ENCODE measurements around the gene FRG2C.
"Not testable (repeated sequence)": the region's sequence is repeated elsewhere in the genome, so short reads cannot be mapped to it uniquely, and the experiment has no call there.

Gene FRG2C

GRCh38 chr3:75664028-75664427 is at the start of gene FRG2C:
TSS of gene FRG2C (plus strand) at chr3:75664328. CDS start at chr3:75664380, 52 bp downstream.
- not testable (repeated sequence) for DNase-seq (ENCODE audit: low spot score)

- DNase-seq (ENCODE audit: low spot score), result not testable (repeated sequence)
These were observed 45.3 kb upstream of the FRG2C start for GRCh38 chr3:75618666-75619305.

GRCh38 chr3:75619481-75620031 is 44.6 kb upstream of the FRG2C start:
- DNase-seq (ENCODE audit: low spot score), result not testable (repeated sequence)

- DNase-seq (ENCODE audit: low spot score), result not testable (repeated sequence)
These were observed 42.4 kb upstream of the FRG2C start for GRCh38 chr3:75621772-75622171.

- not testable (repeated sequence) for DNase-seq (ENCODE audit: low spot score)
These were observed 40.5 kb upstream of the FRG2C start for GRCh38 chr3:75623656-75624055.

GRCh38 chr3:75630887-75631535 is 33.1 kb upstream of the FRG2C start:
- not testable (repeated sequence) for DNase-seq (ENCODE audit: low spot score)

GRCh38 chr3:75631541-75631940 is 32.6 kb upstream of the FRG2C start:
- no peak for DNase-seq (ENCODE audit: low spot score)

- not testable (repeated sequence) for DNase-seq (ENCODE audit: low spot score)
These were observed 25.2 kb upstream of the FRG2C start for GRCh38 chr3:75638947-75639346.

GRCh38 chr3:75641107-75641517 is 23.0 kb upstream of the FRG2C start:
- DNase-seq (ENCODE audit: low spot score), result peak; percentile 55

- DNase-seq (ENCODE audit: low spot score), result not testable (repeated sequence)
These were observed 20.9 kb upstream of the FRG2C start for GRCh38 chr3:75643031-75643800.

GRCh38 chr3:75645548-75645947 is 18.6 kb upstream of the FRG2C start:
- DNase-seq (ENCODE audit: low spot score), result not testable (repeated sequence)

GRCh38 chr3:75650191-75650590 is 13.9 kb upstream of the FRG2C start:
- DNase-seq (ENCODE audit: low spot score), result no peak

- not testable (repeated sequence) for DNase-seq (ENCODE audit: low spot score)
These were observed 8.8 kb upstream of the FRG2C start for GRCh38 chr3:75655101-75655904.

- DNase-seq (ENCODE audit: low spot score), result not testable (repeated sequence)
These were observed 8.2 kb upstream of the FRG2C start for GRCh38 chr3:75655956-75656355.

GRCh38 chr3:75658411-75659107 is 5.6 kb upstream of the FRG2C start:
- peak; percentile 60 for DNase-seq (ENCODE audit: low spot score)

- not testable (repeated sequence) for DNase-seq (ENCODE audit: low spot score)
These were observed 5.1 kb upstream of the FRG2C start for GRCh38 chr3:75659108-75659433.

- not testable (repeated sequence) for DNase-seq (ENCODE audit: low spot score)
These were observed 1.5 kb downstream of the FRG2C start for GRCh38 chr3:75665626-75666025.

GRCh38 chr3:75667757-75668701 is 3.9 kb downstream of the FRG2C start:
- DNase-seq (ENCODE audit: low spot score), result not testable (repeated sequence)

GRCh38 chr3:75668759-75669347 is 4.7 kb downstream of the FRG2C start:
- DNase-seq (ENCODE audit: low spot score), result not testable (repeated sequence)

All from D341Med (cell line).